ENCODE results near the gene KRTAP10-1. TPM values are rescaled to one million over a fixed set of nuclear protein-coding genes. Genes with fewer than 3 reads are reported as not detected.

The KRTAP10-1 gene
- total and polyA plus RNA-seq, 2 of the 8 experiments (the other 6 are each of a cell fraction or from before 2014, with no cell fraction given): 0.08 TPM; not detected in 1

GRCh38 chr21:44507673-44508425 lies 32.1 kb downstream of the KRTAP10-1 start:
- Histone ChIP-seq H2AK5ac (ENCODE audit: low read depth, low read length) (no peak overlapping the region), H4K20me1 (replicated peaks in 1 of 2; ENCODE audit: control insufficient read depth in 1 of 2, insufficient read depth in 2 of 2, low read length in 2 of 2) (peaks cover 3 to 6% of the 10 kb centered on the region in 2 experiments), H3K36me3 (ENCODE audit: control insufficient read depth in 2 of 4, insufficient read depth in 4 of 4, low read length in 3 of 4) (peaks cover 0 to 8% (median 8%) of the 10 kb centered on the region in 4 experiments; a peak in 4 of 8 replicates), H4K5ac (ENCODE audit: insufficient read length, low read depth, low read length) (no peak overlapping the region), H3K23me2 (ENCODE audit: low read depth, low read length) (0 out of 2 replicates have a peak, but pooled peaks cover 2% of the 10 kb centered on the region), H3K27me3 (replicated peaks in 1 of 4; ENCODE audit: control insufficient read depth in 3 of 4, extremely low read depth in 1 of 4, insufficient read depth in 3 of 4, low read length in 3 of 4) (no peaks in the 10 kb centered on the region), H3K23ac (ENCODE audit: insufficient read length) (no peak overlapping the region), H2AFZ (ENCODE audit: low read length) (no peak overlapping the region), H3K79me2 (ENCODE audit: control insufficient read depth in 1 of 2, insufficient read depth in 2 of 2, low read length in 2 of 2) (no peaks in the 10 kb centered on the region), H3K9me3 (ENCODE audit: insufficient read depth in 2 of 2, low read depth in 1 of 2, low read length in 1 of 2) (no peaks in the 10 kb centered on the region), H2BK15ac (ENCODE audit: low read length) (no peak overlapping the region), H3K4me1 (replicated peaks in 1 of 4; ENCODE audit: control insufficient read depth in 3 of 4, insufficient read depth in 4 of 4, low read length in 3 of 4) (no peaks in the 10 kb centered on the region; a peak in 3 of 7 replicates), H3K79me1 (ENCODE audit: low read depth, low read length) (no peaks in the 10 kb centered on the region), H3K18ac (ENCODE audit: extremely low read depth, low read length) (no peak overlapping the region), H3K4me3 (ENCODE audit: extremely low read depth in 1 of 4, insufficient read depth in 2 of 4, low read depth in 3 of 4, low read length in 4 of 4) (no peak overlapping the region), H2BK5ac (ENCODE audit: low read depth, low read length) (no peak overlapping the region), H3K4ac (replicated peaks; ENCODE audit: insufficient read length, low read depth, low read length) (no peak overlapping the region), H3K4me2 (ENCODE audit: insufficient read depth in 1 of 2, low read depth in 2 of 2, low read length in 2 of 2) (no peak overlapping the region), H3K9ac (replicated peaks in 1 of 4; ENCODE audit: extremely low read depth in 1 of 4, low read depth in 3 of 4, low read length in 3 of 4) (no peak overlapping the region), H2BK120ac (replicated peaks; ENCODE audit: low read depth, low read length) (no peak overlapping the region), H2BK12ac (ENCODE audit: low read depth, low read length) (no peak overlapping the region), H3K14ac (ENCODE audit: insufficient read length) (no peak overlapping the region), H4K91ac (replicated peaks; ENCODE audit: insufficient read length, low read length) (no peak overlapping the region), H2BK20ac (ENCODE audit: low read length) (no peak overlapping the region), H4K8ac (ENCODE audit: extremely low read depth, insufficient read depth, low read length) (no peak overlapping the region), H3K56ac (replicated peaks; ENCODE audit: insufficient read length, low read depth, low read length) (no peak overlapping the region), H3K27ac (ENCODE audit: low read depth, low read length) (no peak overlapping the region)
- CTCF ChIA-PET (ENCODE audit: partially characterized antibody): interaction anchor here (1.0 to 1.1 kb wide), 2 partner anchors 18 to 41 kb away, joined by 3 read pairs; no protein-coding TSS in a partner anchor
- no peak for DNase-seq (ENCODE audit: low read depth in 1 of 2, low spot score in 2 of 2)
- POLR2A ChIA-PET (ENCODE audit: partially characterized antibody): interaction anchor here (1.1 to 1.7 kb wide), 2 partner anchors 15 to 72 kb away, joined by 3 to 4 read pairs; no protein-coding TSS in a partner anchor
- WGBS, 2 experiments (ENCODE audit: extremely low coverage in 1 of 2, insufficient coverage in 1 of 2, insufficient read length in 1 of 2, insufficient replicate concordance in 2 of 2, low coverage in 1 of 2, low lambda C conversion rate in 2 of 2, missing lambda C conversion rate in 1 of 2): 90% methylated on average over 26 of the region's 26 CpGs; no CpG with 5 or more reads in 1 of the 2 experiments
- TF ChIP-seq USF2 (IDR thresholded peaks at IDR 0.05; ENCODE audit: low read length): no peak
- no peak for FAIRE-seq

All from H1 (cell line).